Activated T-cell treated with anti-CD3 and anti-CD28 coated beads, Interleukin-2, amount 50 U/mL, for 24 hours (primary cell): ENCODE data around the gene PIRT.

Source experiments
- DNase-seq: peaks from one replicate; pipeline ENCODE4 v3.0.0-alpha.2; 2020
- H3K27ac Mint-ChIP-seq: 2 replicates; pipeline ENCODE4 v1.8.0; 2020; ENCODE audit warnings: mild to moderate bottlenecking, mixed read lengths
- H3K27me3 Mint-ChIP-seq: 2 replicates; pipeline ENCODE4 v1.8.0; 2020; ENCODE audit warnings: mixed read lengths
- H3K36me3 Mint-ChIP-seq: 2 replicates; pipeline ENCODE4 v1.8.0; 2020; ENCODE audit warnings: low read depth, mixed read lengths
- H3K4me1 Mint-ChIP-seq: 2 replicates; pipeline ENCODE4 v1.8.0; 2020; ENCODE audit warnings: low read depth, mixed read lengths
- H3K4me3 Mint-ChIP-seq: 2 replicates; pipeline ENCODE4 v1.8.0; 2020; ENCODE audit warnings: mild to moderate bottlenecking, moderate library complexity, mixed read lengths
- H3K9me3 Mint-ChIP-seq: 2 replicates; pipeline ENCODE4 v1.8.0; 2020; ENCODE audit warnings: mixed read lengths

Gene PIRT

GRCh38 chr17:10804546-10804945, 33.3 kb downstream of the PIRT start:
- H3K4me3 Mint-ChIP-seq, result no peak overlapping the region
- no peaks in the 10 kb centered on the region for H3K27me3 Mint-ChIP-seq
- no peak for DNase-seq
- no peaks in the 10 kb centered on the region for H3K4me1 Mint-ChIP-seq
- H3K36me3 Mint-ChIP-seq, result no peaks in the 10 kb centered on the region
- no peaks in the 10 kb centered on the region for H3K9me3 Mint-ChIP-seq
- no peak overlapping the region for H3K27ac Mint-ChIP-seq

GRCh38 chr17:10803830-10804475, 33.9 kb downstream of the PIRT start, which contains the start of gene TMEM238L:
TSS of gene TMEM238L (minus strand) at chr17:10804099. CDS start at chr17:10803963, 136 bp downstream.
- H3K27ac Mint-ChIP-seq, result no peak within 1 kb of the TSS
- H3K27me3 Mint-ChIP-seq, result no peaks in the 10 kb centered on the region
- no peak within 1 kb of the TSS for H3K4me3 Mint-ChIP-seq
- no peaks in the 10 kb centered on the region for H3K4me1 Mint-ChIP-seq
- H3K36me3 Mint-ChIP-seq, result no peaks in the 10 kb centered on the region
- no peaks in the 10 kb centered on the region for H3K9me3 Mint-ChIP-seq
- no peak for DNase-seq

GRCh38 chr17:10803350-10803749, 34.5 kb downstream of the PIRT start:
- Mint-ChIP-seq H3K27ac (no peak overlapping the region), H3K27me3 (no peaks in the 10 kb centered on the region), H3K36me3 (no peaks in the 10 kb centered on the region), H3K9me3 (no peaks in the 10 kb centered on the region), H3K4me3 (no peak overlapping the region), H3K4me1 (no peaks in the 10 kb centered on the region)
- no peak for DNase-seq

GRCh38 chr17:10802496-10803284, 35.2 kb downstream of the PIRT start:
- Mint-ChIP-seq H3K27ac (no peak overlapping the region), H3K36me3 (no peaks in the 10 kb centered on the region), H3K27me3 (no peaks in the 10 kb centered on the region), H3K4me3 (no peak overlapping the region), H3K9me3 (no peaks in the 10 kb centered on the region), H3K4me1 (no peaks in the 10 kb centered on the region)
- DNase-seq, result no peak

- no peaks in the 10 kb centered on the region for H3K4me1 Mint-ChIP-seq
- no peaks in the 10 kb centered on the region for H3K9me3 Mint-ChIP-seq
- no peak for DNase-seq
- H3K4me3 Mint-ChIP-seq, result no peak overlapping the region
- H3K27me3 Mint-ChIP-seq, result no peaks in the 10 kb centered on the region
- H3K36me3 Mint-ChIP-seq, result no peaks in the 10 kb centered on the region
- H3K27ac Mint-ChIP-seq, result no peak overlapping the region
Observed at GRCh38 chr17:10799407-10799806, 38.5 kb downstream of the PIRT start.

GRCh38 chr17:10798910-10799309, 39.0 kb downstream of the PIRT start:
- Mint-ChIP-seq H3K4me1 (no peaks in the 10 kb centered on the region), H3K9me3 (no peaks in the 10 kb centered on the region), H3K4me3 (no peak overlapping the region), H3K27ac (no peak overlapping the region), H3K36me3 (no peaks in the 10 kb centered on the region), H3K27me3 (no peaks in the 10 kb centered on the region)
- DNase-seq, result no peak

GRCh38 chr17:10798332-10798749, 39.5 kb downstream of the PIRT start:
- DNase-seq, result no peak
- Mint-ChIP-seq H3K36me3 (no peaks in the 10 kb centered on the region), H3K4me3 (no peak overlapping the region), H3K4me1 (peaks cover 1% of the 10 kb centered on the region), H3K9me3 (no peaks in the 10 kb centered on the region), H3K27me3 (no peaks in the 10 kb centered on the region), H3K27ac (no peak overlapping the region)

GRCh38 chr17:10797476-10798328, 40.2 kb downstream of the PIRT start:
- no peak for DNase-seq
- Mint-ChIP-seq H3K36me3 (no peaks in the 10 kb centered on the region), H3K9me3 (no peaks in the 10 kb centered on the region), H3K4me1 (peaks cover 1% of the 10 kb centered on the region), H3K4me3 (no peak overlapping the region), H3K27me3 (no peaks in the 10 kb centered on the region), H3K27ac (no peak overlapping the region)

GRCh38 chr17:10793816-10794215, 44.1 kb downstream of the PIRT start:
- Mint-ChIP-seq H3K4me3 (no peak overlapping the region), H3K27ac (no peak overlapping the region), H3K4me1 (peaks cover 1% of the 10 kb centered on the region), H3K9me3 (no peaks in the 10 kb centered on the region), H3K27me3 (no peaks in the 10 kb centered on the region), H3K36me3 (no peaks in the 10 kb centered on the region)
- DNase-seq, result no peak

- H3K27ac Mint-ChIP-seq, result no peak overlapping the region
- no peaks in the 10 kb centered on the region for H3K36me3 Mint-ChIP-seq
- peaks cover 1% of the 10 kb centered on the region for H3K4me1 Mint-ChIP-seq
- no peak overlapping the region for H3K4me3 Mint-ChIP-seq
- H3K9me3 Mint-ChIP-seq, result no peaks in the 10 kb centered on the region
- DNase-seq, result no peak
- no peaks in the 10 kb centered on the region for H3K27me3 Mint-ChIP-seq
Observed at GRCh38 chr17:10793256-10793655, 44.6 kb downstream of the PIRT start.

GRCh38 chr17:10792151-10792550, 45.7 kb downstream of the PIRT start:
- no peaks in the 10 kb centered on the region for H3K36me3 Mint-ChIP-seq

GRCh38 chr17:10790491-10791401, 47.1 kb downstream of the PIRT start:
- Mint-ChIP-seq H3K4me1 (peaks cover 1% of the 10 kb centered on the region), H3K36me3 (no peaks in the 10 kb centered on the region), H3K27me3 (peaks cover 5% of the 10 kb centered on the region), H3K27ac (no peak overlapping the region), H3K9me3 (no peaks in the 10 kb centered on the region), H3K4me3 (no peak overlapping the region)
- no peak for DNase-seq

More at GRCh38 chr17:10792151-10792550, 45.7 kb downstream of the PIRT start:
- Mint-ChIP-seq H3K27me3 (no peaks in the 10 kb centered on the region), H3K4me3 (no peak overlapping the region), H3K27ac (no peak overlapping the region), H3K9me3 (no peaks in the 10 kb centered on the region), H3K4me1 (peaks cover 1% of the 10 kb centered on the region)
- no peak for DNase-seq

GRCh38 chr17:10789694-10790271, 48.1 kb downstream of the PIRT start:
- DNase-seq, result no peak
- H3K4me1 Mint-ChIP-seq, result peaks cover 1% of the 10 kb centered on the region
- H3K27me3 Mint-ChIP-seq, result peaks cover 5% of the 10 kb centered on the region
- H3K36me3 Mint-ChIP-seq, result no peaks in the 10 kb centered on the region
- H3K4me3 Mint-ChIP-seq, result no peak overlapping the region
- no peak overlapping the region for H3K27ac Mint-ChIP-seq
- H3K9me3 Mint-ChIP-seq, result no peaks in the 10 kb centered on the region
